Retinal pigment epithelial cell (primary cell): ENCODE data around the gene KLK1.
"Not testable (repeated sequence)": the region's sequence is repeated elsewhere in the genome, so short reads cannot be mapped to it uniquely, and the experiment has no call there.

ENCODE experiments used
- DNase-seq: peaks from one replicate; pipeline ENCODE4 v3.0.0-alpha.2; 2010; ENCODE audit warnings: low read depth
- H3K4me3 ChIP-seq: 2 replicates; pipeline ENCODE4 v1.5.1; 2011; ENCODE audit warnings: mild to moderate bottlenecking, low read length, control low read depth, moderate library complexity
- CTCF ChIP-seq: conservative IDR thresholded peaks from 2 replicates; pipeline ENCODE4 v1.5.1; 2011; ENCODE audit warnings: low read depth, low read length, control low read depth, inconsistent platforms

Gene KLK1

GRCh38 chr19:50772476-50772875 lies 51.1 kb downstream of the KLK1 start:
- no peak for DNase-seq
- TF ChIP-seq CTCF, result no peak
- no peak overlapping the region for H3K4me3 ChIP-seq

GRCh38 chr19:50770888-50771287 lies 52.7 kb downstream of the KLK1 start:
- no peak for TF ChIP-seq CTCF
- no peak for DNase-seq

GRCh38 chr19:50770164-50770563 lies 53.4 kb downstream of the KLK1 start, which contains the start of gene GPR32:
TSS of gene GPR32 (plus strand) at chr19:50770464. CDS start at chr19:50770601, 137 bp downstream.
- H3K4me3 ChIP-seq, DNase-seq: not testable (repeated sequence)

More at GRCh38 chr19:50770888-50771287, 52.7 kb downstream of the KLK1 start:
- H3K4me3 ChIP-seq, result no peak overlapping the region
